NCI-H748 treated with DMSO at 0.1 percent for 48 hours (cell line): Measurements from ENCODE around the gene TTC32.
"Not testable (repeated sequence)": the region's sequence is repeated elsewhere in the genome, so short reads cannot be mapped to it uniquely, and the experiment has no call there.

ENCODE experiments used
- DNase-seq: peaks from one replicate; lab custom pipeline; 2025; lab: John Stamatoyannopoulos, UW

Gene TTC32

DNA sequence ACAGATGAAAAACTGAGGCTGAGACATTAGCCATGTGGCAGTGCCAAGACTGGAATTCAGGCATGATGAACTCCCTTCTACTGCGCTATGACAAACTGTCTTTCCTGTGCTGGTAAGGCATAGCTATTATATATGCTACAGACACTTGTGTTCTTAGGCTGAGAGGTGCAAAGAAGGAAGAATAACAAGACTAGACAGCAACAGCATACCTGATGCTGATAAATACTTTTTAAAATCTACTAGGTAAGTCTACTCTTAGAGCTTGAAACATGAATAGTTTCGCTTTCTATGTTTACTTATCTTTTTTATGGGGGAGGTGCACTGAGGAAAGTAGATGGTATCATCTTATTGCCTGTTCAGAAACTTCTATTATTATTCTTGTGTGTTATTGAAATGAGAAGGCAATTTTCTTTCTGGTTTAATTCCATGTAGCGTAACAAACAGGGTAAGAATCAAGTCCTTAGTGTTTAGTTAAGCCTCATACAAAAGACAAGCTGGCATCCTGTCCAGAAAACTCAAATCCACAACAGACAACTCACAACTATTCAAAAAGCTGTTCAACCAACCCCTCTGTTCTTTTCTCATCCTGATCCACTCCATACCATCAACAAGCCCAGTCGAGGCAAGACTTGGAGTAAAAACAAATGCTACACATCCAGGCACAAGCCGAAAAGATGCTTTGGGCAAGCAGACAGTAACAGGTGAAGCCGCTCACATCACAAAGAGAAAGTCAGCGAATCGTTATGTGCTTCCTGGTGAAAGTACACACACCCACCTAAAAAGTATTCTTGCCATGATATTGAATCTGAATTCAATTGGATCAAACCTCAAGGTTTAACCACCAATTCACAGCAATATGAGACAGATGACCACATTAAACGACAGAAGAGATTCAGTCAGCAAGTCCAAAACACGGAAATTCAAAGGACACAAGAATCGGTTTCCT, 1.5 kb downstream of the TTC32 start:
- DNase-seq = peak; percentile 6

DNA sequence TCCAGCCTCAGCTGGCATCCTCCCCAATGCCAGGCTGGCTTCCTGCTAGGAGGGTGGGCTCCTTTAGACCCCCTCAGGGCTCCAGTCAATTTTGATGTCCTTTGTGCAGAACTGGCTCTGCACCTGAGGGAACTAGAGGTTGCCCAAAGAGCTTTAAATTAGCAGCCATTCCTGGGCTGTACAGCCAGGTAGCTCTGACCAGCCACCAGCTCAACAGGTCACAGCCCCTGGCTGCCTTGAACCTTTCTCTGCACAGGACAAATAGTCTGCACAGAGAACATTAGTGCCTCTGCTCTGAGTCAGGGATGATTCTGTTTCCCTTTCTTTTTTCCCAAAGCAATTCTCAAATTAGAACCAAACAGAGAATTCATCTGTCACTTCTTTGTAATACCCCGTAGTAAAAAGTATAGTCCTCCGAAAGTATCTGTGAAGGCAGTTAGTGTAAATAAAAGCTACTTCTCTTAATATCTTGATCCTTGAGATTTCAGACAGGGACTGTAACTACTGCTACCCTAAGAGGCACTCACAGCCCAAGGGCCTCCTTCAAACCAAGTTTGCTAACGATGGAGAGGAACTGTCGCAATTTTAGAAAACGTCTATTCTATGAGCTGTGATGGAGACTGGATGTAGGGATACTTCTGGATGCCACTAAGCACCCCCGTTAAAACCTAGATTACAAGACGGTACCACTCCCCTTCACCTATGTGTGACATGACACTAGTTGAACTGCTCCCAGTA, 3.0 kb downstream of the TTC32 start:
- no peak for DNase-seq

DNA sequence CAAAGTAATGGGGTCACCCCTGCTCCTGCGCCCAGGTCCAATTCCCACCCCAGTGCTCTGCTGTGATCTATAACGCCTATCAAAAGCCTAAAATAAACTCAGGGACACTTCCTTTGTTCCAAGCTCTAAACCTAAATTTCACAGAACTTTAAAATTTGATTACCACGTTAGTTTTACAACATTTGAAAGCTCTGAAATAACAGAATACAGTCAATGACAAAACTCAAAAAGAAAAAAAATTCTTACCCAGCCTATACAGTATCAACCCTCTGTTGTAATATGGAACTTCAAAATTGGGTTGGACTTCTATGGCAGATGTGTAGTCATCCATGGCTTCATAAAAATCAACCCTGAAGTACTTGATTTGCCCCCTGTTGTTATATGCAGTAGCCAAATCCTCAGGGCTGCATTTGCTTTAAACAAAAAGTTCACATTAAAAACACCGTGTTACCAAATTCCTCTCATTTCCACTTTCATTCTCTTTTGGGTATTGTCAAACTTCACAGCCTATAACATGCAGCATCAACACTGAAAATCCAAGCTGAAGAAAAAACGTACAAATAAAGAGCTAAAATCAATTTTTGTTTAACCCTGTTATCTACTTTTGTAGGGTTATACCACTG, 4.0 kb downstream of the TTC32 start:
- no peak for DNase-seq

DNA sequence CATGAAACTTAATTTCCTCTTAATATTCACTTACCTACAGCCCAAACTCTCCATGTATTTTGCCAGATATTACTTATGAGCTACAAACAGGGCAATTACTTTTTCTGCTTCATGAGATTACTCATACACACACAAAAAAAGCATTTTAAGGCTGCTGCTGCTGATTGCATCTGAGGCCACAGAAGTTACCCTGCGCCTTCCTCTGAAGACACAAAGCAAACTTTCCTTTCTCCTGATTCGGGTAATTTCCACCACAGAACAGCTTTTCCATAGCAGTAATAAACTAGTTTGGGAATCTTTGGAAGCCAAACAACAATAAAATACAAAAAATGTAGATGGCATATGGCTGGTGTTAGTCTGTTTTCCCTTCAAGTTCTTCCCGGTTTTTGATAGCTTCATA, 6.2 kb downstream of the TTC32 start:
- DNase-seq = no peak

DNA sequence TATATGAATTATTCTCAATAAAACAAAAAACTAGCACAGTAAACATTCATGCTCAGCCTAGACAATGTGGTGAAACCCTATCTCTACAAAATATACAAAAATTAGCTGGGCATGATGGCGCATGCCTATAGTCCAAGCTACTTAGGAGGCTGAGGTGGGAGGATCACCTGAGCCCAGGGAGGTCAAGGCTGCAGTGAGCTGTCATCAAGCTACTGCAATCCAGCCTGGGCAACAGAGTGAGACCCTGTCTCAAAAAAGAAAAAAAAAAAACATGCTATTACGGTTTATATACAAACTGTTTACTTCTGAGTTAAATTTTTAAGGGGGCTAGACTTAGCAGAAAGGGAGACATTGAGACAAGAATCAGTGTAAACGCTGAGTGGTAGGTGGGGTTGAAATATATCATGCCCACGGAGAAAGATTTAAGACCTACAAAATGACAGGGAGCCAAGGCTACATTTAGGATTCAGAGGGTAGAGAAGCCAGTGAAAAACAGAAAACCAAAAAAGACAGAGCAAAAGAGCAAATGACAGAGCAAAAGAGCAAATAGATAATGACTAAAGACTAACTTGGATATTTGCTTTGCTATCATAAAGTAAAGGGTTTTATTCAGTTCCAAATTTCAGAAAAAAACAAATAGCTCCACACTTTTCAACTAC, 7.5 kb downstream of the TTC32 start:
- no peak for DNase-seq

- no peak for DNase-seq
Measured at GRCh38 chr2:19893520-19894133, 8.2 kb downstream of the TTC32 start.

GRCh38 chr2:19891971-19892370, 9.8 kb downstream of the TTC32 start:
- not testable (repeated sequence) for DNase-seq

DNA sequence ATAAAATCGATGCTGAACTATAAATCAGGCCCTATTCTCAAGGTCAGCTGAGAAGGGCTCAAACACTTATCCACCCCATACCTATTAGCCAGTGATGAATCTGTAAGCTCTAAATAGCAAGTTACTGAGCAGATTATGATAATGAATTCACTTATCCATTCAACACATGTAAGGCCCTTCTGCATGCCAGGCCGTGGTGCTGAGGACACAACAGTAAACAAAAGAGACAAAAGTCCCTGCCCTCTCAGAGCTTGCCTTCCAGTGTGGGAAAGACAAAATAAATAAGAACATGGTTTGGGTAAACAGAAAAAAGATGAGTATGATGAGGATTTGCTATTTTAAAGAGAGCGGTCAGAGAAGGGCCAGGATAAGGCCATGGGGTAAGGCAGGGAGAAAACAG, 11.7 kb downstream of the TTC32 start:
- DNase-seq = no peak

DNA sequence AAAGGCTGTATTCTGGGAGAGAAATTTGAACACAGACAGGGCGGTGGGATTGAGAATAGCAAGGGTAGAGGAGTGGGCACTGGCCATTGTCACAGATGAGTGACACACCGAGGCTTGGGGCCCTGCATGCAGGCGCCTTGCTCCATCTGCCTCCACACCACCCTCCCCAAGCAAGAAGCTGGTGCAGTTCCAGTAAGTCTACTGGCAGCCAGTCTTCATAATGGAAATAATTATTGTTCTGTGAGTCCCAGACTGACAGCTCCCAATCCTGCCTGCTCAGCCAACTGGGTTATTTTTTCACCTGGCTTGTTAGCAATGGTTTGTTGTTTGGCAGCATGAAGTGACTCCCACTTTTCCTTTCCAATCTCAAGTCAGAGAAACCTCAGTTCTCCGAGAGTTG, 13.0 kb downstream of the TTC32 start:
- DNase-seq = no peak

DNA sequence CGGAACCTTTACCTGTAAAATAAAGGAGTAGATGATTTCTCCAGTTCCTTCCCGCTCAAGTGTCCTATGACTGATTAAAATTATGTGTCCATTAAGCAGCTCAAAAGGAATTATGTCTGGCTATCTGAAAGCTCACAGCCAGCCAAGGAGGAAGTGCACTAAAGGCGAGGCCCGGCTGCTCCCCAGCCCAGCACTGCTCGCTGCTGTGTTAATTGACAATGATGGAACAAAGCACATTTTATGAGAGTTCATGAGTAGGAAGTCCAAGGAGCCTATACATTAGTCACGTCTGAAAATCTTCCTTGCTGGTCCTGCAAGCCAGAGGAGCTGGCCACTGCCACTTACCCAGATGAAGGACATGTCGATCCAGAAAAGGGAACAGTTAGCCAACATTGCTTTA, 14.3 kb downstream of the TTC32 start:
- no peak for DNase-seq

- DNase-seq = no peak
Measured at GRCh38 chr2:19886261-19886660, 15.5 kb downstream of the TTC32 start.

DNA sequence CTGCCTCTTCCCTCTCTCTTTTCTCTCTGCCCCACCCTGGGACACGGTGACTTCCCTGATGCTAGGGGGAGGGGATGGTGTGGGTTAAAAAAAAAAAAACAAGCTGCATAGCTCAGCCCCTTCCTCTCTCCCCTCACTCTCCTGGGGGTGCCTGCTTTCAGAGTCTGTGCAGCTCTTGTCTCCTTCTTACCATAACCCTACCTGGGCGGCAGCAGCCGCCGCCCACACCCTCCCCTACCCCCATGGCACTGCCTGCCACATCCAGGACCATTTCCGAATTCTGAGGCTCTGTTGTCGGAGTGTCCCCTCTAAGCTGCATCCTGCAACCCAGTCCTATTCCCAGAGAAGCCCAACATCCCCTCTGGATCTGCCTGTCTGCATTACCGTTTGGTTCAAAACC, 16.0 kb downstream of the TTC32 start:
- DNase-seq = no peak

- no peak for DNase-seq
Measured at GRCh38 chr2:19883971-19884720, 17.6 kb downstream of the TTC32 start.

GRCh38 chr2:19883486-19883885, 18.3 kb downstream of the TTC32 start:
- no peak for DNase-seq

DNA sequence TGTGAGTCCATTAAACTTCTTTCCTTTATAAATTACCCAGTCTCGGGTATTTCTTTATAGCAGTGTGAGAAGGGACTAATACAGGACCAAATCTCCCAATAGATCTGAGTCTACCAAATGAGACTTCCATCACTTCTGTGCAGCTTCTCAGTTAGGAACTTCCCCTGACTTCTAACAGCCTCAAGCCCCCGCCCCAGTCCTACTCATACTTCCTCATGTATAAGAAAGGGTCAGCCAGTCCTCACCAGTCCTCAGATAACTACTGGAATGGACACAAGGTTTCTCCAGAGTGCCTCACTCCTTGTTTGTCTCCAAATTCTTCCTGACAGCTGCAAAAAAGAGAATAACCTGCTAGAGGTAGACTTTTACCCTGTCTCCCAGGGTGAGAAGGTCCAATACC, 19.5 kb downstream of the TTC32 start:
- DNase-seq = no peak

DNA sequence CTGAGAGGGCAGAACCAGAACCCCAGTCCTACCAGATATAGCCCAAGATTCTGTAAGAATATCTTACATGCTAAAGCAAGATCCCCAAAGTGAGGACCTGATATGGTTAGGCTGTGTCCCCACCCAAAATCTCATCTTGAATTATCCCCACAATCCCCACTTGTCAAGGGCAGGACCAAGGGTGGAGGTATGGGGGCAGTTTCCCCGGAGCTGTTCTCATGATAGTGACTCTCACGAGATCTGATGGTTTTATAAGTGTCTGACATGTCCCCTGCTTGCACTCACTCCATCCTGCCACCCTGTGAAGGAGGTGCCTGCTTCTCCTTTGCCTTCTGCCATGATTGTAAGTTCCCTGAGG, 19.9 kb downstream of the TTC32 start:
- DNase-seq = no peak

DNA sequence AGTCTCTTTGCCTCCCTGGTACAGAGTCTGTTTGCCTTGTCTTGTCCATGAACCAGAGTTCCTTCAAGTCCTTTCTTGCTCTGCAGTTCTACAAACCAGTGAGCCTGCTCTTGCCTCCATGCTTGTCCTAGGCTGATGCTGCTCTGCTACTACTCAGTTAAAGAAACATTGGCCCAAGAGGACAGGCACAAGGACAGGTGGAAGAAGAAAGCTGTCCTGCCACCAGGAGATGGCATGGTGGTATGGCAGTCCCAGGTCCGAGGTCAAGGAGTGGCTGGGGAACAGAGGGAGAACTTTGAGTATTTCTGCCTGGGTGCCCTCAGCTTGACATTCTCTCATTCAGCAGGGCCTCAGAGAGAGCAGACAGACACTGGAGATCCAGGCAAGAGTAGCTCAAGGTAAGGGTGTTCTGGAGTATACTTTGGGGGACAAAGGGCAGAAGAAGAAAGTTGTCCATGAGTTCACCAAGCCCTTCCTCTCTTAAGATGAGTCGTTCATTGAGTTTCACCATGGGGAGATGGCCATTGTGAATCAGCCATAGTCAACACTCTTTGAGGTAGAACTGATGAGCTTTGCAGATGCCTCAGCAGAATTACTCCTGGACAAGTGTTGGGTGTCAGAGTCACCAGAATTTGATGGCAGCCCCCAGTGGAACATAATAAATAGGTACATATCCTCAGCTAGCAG, 20.4 kb downstream of the TTC32 start:
- DNase-seq = no peak

DNA sequence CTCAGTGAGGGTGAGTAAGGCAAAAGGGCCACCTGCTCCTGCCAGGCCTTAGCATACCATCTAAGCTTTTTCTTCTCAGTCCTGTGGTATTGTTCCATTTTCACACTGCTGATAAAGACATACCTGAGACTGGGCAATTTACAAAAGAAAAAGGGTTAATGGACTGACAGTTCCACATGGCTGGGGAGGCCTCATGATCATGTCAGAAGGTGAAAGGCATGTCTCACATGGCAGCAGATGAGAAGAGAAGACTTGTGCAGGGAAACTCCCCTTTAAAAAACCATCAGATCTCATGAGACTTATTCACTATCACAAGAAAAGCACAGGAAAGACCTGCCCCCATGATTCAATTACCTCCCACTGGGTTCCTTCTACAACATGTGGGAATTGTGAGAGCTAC, 21.6 kb downstream of the TTC32 start:
- DNase-seq = not testable (repeated sequence)

- no peak for DNase-seq
Measured at GRCh38 chr2:19879120-19879519, 22.7 kb downstream of the TTC32 start.

DNA sequence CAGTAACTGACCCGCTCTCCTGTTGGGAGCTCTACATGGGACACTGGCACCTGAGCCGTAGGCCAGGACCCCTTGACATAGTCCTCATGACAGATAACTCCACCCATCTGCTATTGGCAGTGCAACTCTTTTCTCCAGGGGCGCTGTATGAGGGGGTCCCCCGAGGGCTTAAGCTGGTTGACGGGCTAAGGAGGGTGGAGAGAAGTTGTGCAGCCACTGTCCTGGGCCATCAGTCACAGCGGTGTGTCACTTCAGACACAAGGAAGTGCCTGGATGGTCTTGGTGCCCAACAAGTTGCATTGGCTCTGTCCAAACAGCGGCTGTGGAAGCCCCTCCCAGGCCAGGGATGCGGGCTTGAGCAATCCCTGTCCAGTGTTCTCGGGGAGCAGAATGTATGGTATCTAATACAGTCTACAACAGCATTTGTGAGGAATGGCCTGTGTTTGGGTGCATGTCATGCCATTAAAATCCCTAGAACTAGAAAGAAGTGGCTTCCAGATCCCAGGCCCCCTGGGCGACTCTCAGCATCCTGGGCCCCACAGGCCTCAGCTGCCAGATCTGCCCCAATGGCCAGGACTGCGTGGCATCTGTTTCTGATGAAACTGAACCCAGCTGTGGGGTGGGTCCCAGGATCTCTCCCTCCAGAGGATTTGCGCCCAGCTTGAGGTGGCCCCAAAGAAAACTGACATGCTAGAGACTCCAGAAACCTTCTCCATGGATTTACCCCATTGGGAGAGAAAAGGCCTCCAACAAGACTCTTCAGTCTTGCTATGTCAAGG, 23.3 kb downstream of the TTC32 start:
- no peak for DNase-seq
